IMR-90 (cell line): ENCODE results near the gene SPTSSA. TPM values are rescaled to one million over a fixed set of nuclear protein-coding genes. Genes with fewer than 3 reads are reported as not detected.

Experiments used
- ATAC-seq: fragments of 200-7000 bp; cut with Tn5 transposase; 2 replicates; pipeline ENCODE4 v1.9.1; 2020; ENCODE audit warnings: low read depth, mild to moderate bottlenecking, moderate library complexity
- BruUV-seq: library from RNA; stranded (reverse); fragments of 400-500 nt; replicated peaks from 2 replicates; lab custom pipeline; 2021; lab: Mats Ljungman, UMichigan
- CTCF ChIA-PET: fragments of 300-600 bp; formaldehyde crosslinking; extraction: SDS; loops from one replicate; lab custom pipeline; 2021; ENCODE audit warnings: antibody characterized with exemption; lab: Yijun Ruan, JAX
- POLR2A ChIA-PET: fragments of 300-600 bp; sonication (Branson Sonifier 250); formaldehyde crosslinking; loops from one replicate; lab custom pipeline; 2022; ENCODE audit warnings: antibody characterized with exemption; ENCODE audit not compliant: unreplicated experiment; lab: Charles Lee
- DNase-seq: peaks from one replicate; pipeline ENCODE4 v3.0.0; 2013
- H2AFZ ChIP-seq: replicated peaks from 2 replicates; pipeline ENCODE3; 2013; ENCODE audit warnings: low read length, mild to moderate bottlenecking; ENCODE audit not compliant: poor library complexity
- H2AK5ac ChIP-seq: 2 replicates; pipeline ENCODE4 v1.6.1; 2013; ENCODE audit warnings: low read depth, low read length, inconsistent platforms
- H2AK9ac ChIP-seq: replicated peaks from 2 replicates; pipeline ENCODE3; 2013; ENCODE audit warnings: mild to moderate bottlenecking, low read depth, low read length, moderate library complexity; ENCODE audit not compliant: poor library complexity
- H2BK120ac ChIP-seq: 2 replicates; pipeline ENCODE4 v1.6.1; 2013; ENCODE audit warnings: low read depth, low read length, inconsistent platforms
- H2BK15ac ChIP-seq: 3 replicates; pipeline ENCODE4 v1.6.1; 2013; ENCODE audit warnings: low read depth, low read length, inconsistent platforms
- H2BK20ac ChIP-seq: 2 replicates; pipeline ENCODE4 v1.6.1; 2013; ENCODE audit warnings: low read depth, mild to moderate bottlenecking, inconsistent platforms, low read length, moderate library complexity
- H2BK5ac ChIP-seq: 2 replicates; pipeline ENCODE4 v1.6.1; 2013; ENCODE audit warnings: mild to moderate bottlenecking, low read depth, low read length, inconsistent platforms; ENCODE audit not compliant: poor library complexity, severe bottlenecking
- H3K14ac ChIP-seq: replicated peaks from 2 replicates; pipeline ENCODE4 v1.6.1; 2013; ENCODE audit warnings: low read depth, low read length, inconsistent platforms
- H3K18ac ChIP-seq: 2 replicates; pipeline ENCODE4 v1.6.1; 2013; ENCODE audit warnings: low read depth, low read length, control low read depth
- H3K23ac ChIP-seq: 2 replicates; pipeline ENCODE4 v1.6.1; 2013; ENCODE audit warnings: low read depth, low read length, inconsistent platforms
- H3K27ac ChIP-seq: 2 replicates; pipeline ENCODE4 v1.5.1; 2013; ENCODE audit warnings: mild to moderate bottlenecking, control low read depth, low read length; ENCODE audit not compliant: insufficient read depth
- H3K27me3 ChIP-seq: 2 replicates; pipeline ENCODE4 v1.6.1; 2013; ENCODE audit warnings: low read length; ENCODE audit not compliant: control insufficient read depth, insufficient read depth
- H3K36me3 ChIP-seq: 2 replicates; pipeline ENCODE4 v1.6.1; 2013; ENCODE audit warnings: low read length, mixed read lengths; ENCODE audit not compliant: control insufficient read depth, insufficient read depth
- H3K4ac ChIP-seq: 2 replicates; pipeline ENCODE4 v1.6.1; 2013; ENCODE audit warnings: low read depth, low read length, inconsistent platforms
- H3K4me1 ChIP-seq: 2 replicates; pipeline ENCODE4 v1.6.1; 2013; ENCODE audit warnings: low read length, mixed read lengths; ENCODE audit not compliant: control insufficient read depth, insufficient read depth
- H3K4me2 ChIP-seq: 2 replicates; pipeline ENCODE4 v1.6.1; 2013; ENCODE audit warnings: low read depth, mild to moderate bottlenecking, control low read depth, low read length, moderate library complexity
- H3K4me3 ChIP-seq: 2 replicates; pipeline ENCODE4 v1.5.1; 2013; ENCODE audit warnings: low read depth, mild to moderate bottlenecking, control low read depth, low read length, moderate library complexity; ENCODE audit not compliant: insufficient read depth
- H3K56ac ChIP-seq: 2 replicates; pipeline ENCODE4 v1.6.1; 2013; ENCODE audit warnings: low read length, inconsistent platforms; ENCODE audit not compliant: insufficient read depth; ENCODE audit errors: extremely low read depth
- H3K79me1 ChIP-seq, 2 experiments: 2 replicates each; pipeline ENCODE4 v1.6.1; 2013; ENCODE audit warnings: low read length in 2 of 2, inconsistent platforms in 1 of 2, low read depth in 1 of 2
- H3K9ac ChIP-seq: 2 replicates; pipeline ENCODE4 v1.6.1; 2013; ENCODE audit warnings: low read depth, low read length, control low read depth
- H3K9me1 ChIP-seq: 2 replicates; pipeline ENCODE4 v1.6.1; 2013; ENCODE audit warnings: low read length, inconsistent platforms; ENCODE audit not compliant: insufficient read depth
- H3K9me3 ChIP-seq: 2 replicates; pipeline ENCODE4 v1.6.1; 2013; ENCODE audit warnings: low read length; ENCODE audit not compliant: control insufficient read depth, insufficient read depth
- H4K20me1 ChIP-seq: 2 replicates; pipeline ENCODE4 v1.6.1; 2013; ENCODE audit warnings: low read length, inconsistent platforms; ENCODE audit not compliant: insufficient read depth
- H4K5ac ChIP-seq: 2 replicates; pipeline ENCODE4 v1.6.1; 2013; ENCODE audit warnings: mild to moderate bottlenecking, low read depth, low read length, control low read depth
- H4K8ac ChIP-seq, 2 experiments: 2 replicates each; pipeline ENCODE4 v1.6.1; 2013; ENCODE audit warnings: low read depth in 2 of 2, low read length in 2 of 2, control low read depth in 1 of 2, inconsistent platforms in 1 of 2
- H4K91ac ChIP-seq: 2 replicates; pipeline ENCODE4 v1.6.1; 2013; ENCODE audit warnings: low read depth, low read length, inconsistent platforms; ENCODE audit not compliant: insufficient read depth
- BHLHE40 ChIP-seq: fragments of 150-350 bp; IDR thresholded peaks from 2 replicates; pipeline ENCODE4 v1.6.1; 2016; ENCODE audit warnings: mild to moderate bottlenecking, low read depth, low read length
- CEBPB ChIP-seq: IDR thresholded peaks from 2 replicates; pipeline ENCODE4 v1.6.1; 2012; ENCODE audit warnings: low read depth, low read length, improper control_type of control experiment
- ELK1 ChIP-seq: fragments of 150-350 bp; IDR thresholded peaks from 2 replicates; pipeline ENCODE4 v1.6.1; 2016; ENCODE audit warnings: low read depth, mild to moderate bottlenecking, low read length, moderate library complexity, borderline replicate concordance
- MAFK ChIP-seq: IDR thresholded peaks from 2 replicates; pipeline ENCODE4 v1.6.1; 2012; ENCODE audit warnings: low read depth, low read length, improper control_type of control experiment
- MAZ ChIP-seq: IDR thresholded peaks from 2 replicates; pipeline ENCODE4 v1.6.1; 2012; ENCODE audit warnings: low read depth, mild to moderate bottlenecking, low read length, improper control_type of control experiment, moderate library complexity, borderline replicate concordance
- MXI1 ChIP-seq: IDR thresholded peaks from 2 replicates; pipeline ENCODE4 v1.6.1; 2012; ENCODE audit warnings: low read depth, mild to moderate bottlenecking, low read length, moderate library complexity, borderline replicate concordance
- NFE2L2 ChIP-seq: fragments of 150-350 bp; IDR thresholded peaks from 2 replicates; pipeline ENCODE4 v1.6.1; 2016; ENCODE audit warnings: low read depth, mild to moderate bottlenecking, low read length
- POLR2A ChIP-seq: IDR thresholded peaks from 2 replicates; pipeline ENCODE4 v1.6.1; 2012; ENCODE audit warnings: mild to moderate bottlenecking, low read depth, low read length
- RCOR1 ChIP-seq: IDR thresholded peaks from 2 replicates; pipeline ENCODE4 v1.6.1; 2012; ENCODE audit warnings: mild to moderate bottlenecking, low read length, improper control_type of control experiment; ENCODE audit not compliant: insufficient replicate concordance
- RFX5 ChIP-seq: IDR thresholded peaks from 2 replicates; pipeline ENCODE4 v1.8.0; 2012; ENCODE audit warnings: low read depth, mild to moderate bottlenecking, low read length, moderate library complexity
- SMC3 ChIP-seq: fragments of 150-350 bp; IDR thresholded peaks from 2 replicates; pipeline ENCODE4 v1.6.1; 2016; ENCODE audit warnings: low read depth, mild to moderate bottlenecking, antibody characterized with exemption, low read length, moderate library complexity
- USF2 ChIP-seq: fragments of 150-350 bp; IDR thresholded peaks from 2 replicates; pipeline ENCODE4 v1.6.1; 2017; ENCODE audit warnings: mild to moderate bottlenecking, antibody characterized with exemption, low read length, low read depth
- WGBS, 2 experiments: methylation state at CpG; one replicate each; pipeline versions ENCODE4 v1.1.5 to v1.1.7; 2013; ENCODE audit warnings: missing lambda C conversion rate in 2 of 2; ENCODE audit not compliant: insufficient read length in 1 of 2; ENCODE audit errors: extremely low coverage in 2 of 2; 5-methylcytosine and 5-hydroxymethylcytosine counted together
- dilution Hi-C: fragments of 300-500 bp; cut with HindIII; formaldehyde crosslinking; loops from one replicate; pipeline ENCODE4 v1.14.3; 2018; ENCODE audit warnings: low sequenced_read_pairs; ENCODE audit not compliant: unreplicated experiment
- in situ Hi-C: fragments of 300-500 bp; cut with MboI; formaldehyde crosslinking; loops from 3 replicates; pipeline ENCODE4 v1.14.3; 2019; ENCODE audit warnings: low sequenced_read_pairs, inconsistent platforms, mixed read lengths
- intact Hi-C: fragments of 100-400 bp; cut with micrococcal nuclease; formaldehyde crosslinking; loops from 2 replicates; pipeline ENCODE4 v1.10.0; 2022
- polyA plus RNA-seq, 3 experiments: library from polyadenylated mRNA; depleted of rRNA; stranded (reverse); fragments of >200 nt; gene quantifications; 2 replicates each; pipeline ENCODE4 v1.2.3, GENCODE V29; 2012; ENCODE audit warnings: low replicate concordance in 1 of 3
- total RNA-seq: library from RNA; depleted of rRNA; stranded (reverse); fragments of >200 nt; gene quantifications from 2 replicates; pipeline ENCODE4 v1.2.3, GENCODE V29; 2012

SPTSSA gene
- total and polyA plus RNA-seq, 2 of the 4 experiments (the other 2 are of a cell fraction): 10.8 to 26.2 TPM

GRCh38 chr14:34386865-34387485 is 75.1 kb downstream of the SPTSSA start:
- no peak overlapping the region for H2BK120ac ChIP-seq
- no peak overlapping the region for H2AK5ac ChIP-seq
- no peaks in the 10 kb centered on the region for H3K9me1 ChIP-seq
- in situ Hi-C loops: no loop called here
- no peak overlapping the region for H4K5ac ChIP-seq
- H2BK20ac ChIP-seq: no peak overlapping the region
- BruUV-seq: no TSS peak
- H3K4me3 ChIP-seq: no peak overlapping the region
- intact Hi-C loops: no loop called here
- DNase-seq (no peak), ATAC-seq (no peak)
- no peak overlapping the region for H3K23ac ChIP-seq
- no peak overlapping the region for H2AFZ ChIP-seq
- H4K8ac ChIP-seq: no peak overlapping the region
- no peaks in the 10 kb centered on the region for H3K36me3 ChIP-seq
- no peak overlapping the region for H3K4ac ChIP-seq
- no peak overlapping the region for H2BK5ac ChIP-seq
- no peak overlapping the region for H3K56ac ChIP-seq
- H3K18ac ChIP-seq: no peak overlapping the region
- H2AK9ac ChIP-seq: no peak overlapping the region
- no peaks in the 10 kb centered on the region for H3K4me1 ChIP-seq
- ChIA-PET POLR2A (no interaction called here), CTCF (no interaction called here)
- H3K27ac ChIP-seq: no peak overlapping the region
- H3K9me3 ChIP-seq: peaks cover 3% of the 10 kb centered on the region
- H3K79me1 ChIP-seq: no peaks in the 10 kb centered on the region
- no peak overlapping the region for H2BK15ac ChIP-seq
- no peak overlapping the region for H4K91ac ChIP-seq
- TF ChIP-seq BHLHE40 (no peak), POLR2A (no peak), CEBPB (no peak), MAFK (no peak), ELK1 (no peak), NFE2L2 (no peak), MXI1 (no peak), USF2 (no peak), SMC3 (no peak), RFX5 (no peak), MAZ (no peak), RCOR1 (no peak)
- no peak overlapping the region for H3K4me2 ChIP-seq
- no peaks in the 10 kb centered on the region for H4K20me1 ChIP-seq
- 17% methylated on average over 1 of the region's 5 CpGs; no CpG with 5 or more reads in 1 of the 2 experiments for WGBS, 2 experiments
- no peaks in the 10 kb centered on the region; the same call in 1 of the 2 replicates for H3K27me3 ChIP-seq
- H3K14ac ChIP-seq: no peak overlapping the region
- dilution Hi-C loops: no loop called here
- H3K9ac ChIP-seq: no peak overlapping the region
